Activated CD8-positive, alpha-beta memory T cell treated with anti-CD3 and anti-CD28 coated beads, Interleukin-2, amount 50 U/mL, for 24 hours (primary cell): Measurements from ENCODE around the gene CEND1.

ENCODE experiments used
- DNase-seq: peaks from one replicate; pipeline ENCODE4 v3.0.0-alpha.2; 2020; ENCODE audit errors: extremely low read depth

The CEND1 gene

GRCh38 chr11:777288-778255 is 12.3 kb downstream of the CEND1 start, which contains the start of gene GATD1:
Gene GATD1, minus strand, starts transcription at chr11:777487. Its CDS starts 25 bp downstream, at chr11:777462.
- peak; percentile 77 for DNase-seq

- no peak for DNase-seq
Measured at GRCh38 chr11:776561-777287, 13.2 kb downstream of the CEND1 start.

- DNase-seq: no peak
Measured at GRCh38 chr11:776263-776560, 13.7 kb downstream of the CEND1 start.

- DNase-seq: no peak
Measured at GRCh38 chr11:774873-775592, 14.9 kb downstream of the CEND1 start.

GRCh38 chr11:773830-774229 is 16.1 kb downstream of the CEND1 start:
- DNase-seq: no peak

- DNase-seq: no peak
Measured at GRCh38 chr11:773425-773824, 16.5 kb downstream of the CEND1 start.

GRCh38 chr11:772429-773390 is 17.2 kb downstream of the CEND1 start:
- DNase-seq: no peak

GRCh38 chr11:771617-772204 is 18.2 kb downstream of the CEND1 start:
- no peak for DNase-seq

GRCh38 chr11:770642-771616 is 19.0 kb downstream of the CEND1 start:
- no peak for DNase-seq

GRCh38 chr11:769887-770641 is 19.8 kb downstream of the CEND1 start:
- DNase-seq: no peak

GRCh38 chr11:767238-767637 is 22.7 kb downstream of the CEND1 start:
- DNase-seq: no peak

- no peak for DNase-seq
Measured at GRCh38 chr11:766936-767210, 23.0 kb downstream of the CEND1 start.

- no peak for DNase-seq
Measured at GRCh38 chr11:766106-766935, 23.6 kb downstream of the CEND1 start.

- DNase-seq: no peak
Measured at GRCh38 chr11:765802-766091, 24.1 kb downstream of the CEND1 start.

- no peak for DNase-seq
Measured at GRCh38 chr11:765025-765801, 24.7 kb downstream of the CEND1 start.

GRCh38 chr11:764322-765024 is 25.4 kb downstream of the CEND1 start:
- DNase-seq: no peak
